Lung microvascular endothelial cell (primary cell): ENCODE results near the gene CTPS2. TPM values are rescaled to one million over a fixed set of nuclear protein-coding genes. Genes with fewer than 3 reads are reported as not detected.
"Not testable (repeated sequence)": the region's sequence is repeated elsewhere in the genome, so short reads cannot be mapped to it uniquely, and the experiment has no call there.

Experiments used
- DNase-seq, 2 donors: peaks; one replicate each; pipeline versions ENCODE4 v3.0.0 to v3.0.0-alpha.2; 2010; ENCODE audit warnings: low read depth in 2 of 2
- total RNA-seq: library from RNA; depleted of rRNA; stranded (reverse); fragments of >200 nt; gene quantifications from 2 replicates; pipeline ENCODE4 v1.2.1, GENCODE V29; 2014

CTPS2 gene
- total RNA-seq, 1 donor from 2014 or later: 11.1 TPM

- no peak for DNase-seq
Observed at GRCh38 chrX:16653424-16653823, 59.0 kb downstream of the CTPS2 start.

- DNase-seq: no peak
Observed at GRCh38 chrX:16651391-16652024, 61.0 kb downstream of the CTPS2 start.

GRCh38 chrX:16649858-16650257 lies 62.6 kb downstream of the CTPS2 start, which contains the start of gene S100G:
Gene S100G, plus strand, starts transcription at chrX:16650158. Its CDS starts 849 bp downstream, at chrX:16651007.
- DNase-seq: no peak

DNA sequence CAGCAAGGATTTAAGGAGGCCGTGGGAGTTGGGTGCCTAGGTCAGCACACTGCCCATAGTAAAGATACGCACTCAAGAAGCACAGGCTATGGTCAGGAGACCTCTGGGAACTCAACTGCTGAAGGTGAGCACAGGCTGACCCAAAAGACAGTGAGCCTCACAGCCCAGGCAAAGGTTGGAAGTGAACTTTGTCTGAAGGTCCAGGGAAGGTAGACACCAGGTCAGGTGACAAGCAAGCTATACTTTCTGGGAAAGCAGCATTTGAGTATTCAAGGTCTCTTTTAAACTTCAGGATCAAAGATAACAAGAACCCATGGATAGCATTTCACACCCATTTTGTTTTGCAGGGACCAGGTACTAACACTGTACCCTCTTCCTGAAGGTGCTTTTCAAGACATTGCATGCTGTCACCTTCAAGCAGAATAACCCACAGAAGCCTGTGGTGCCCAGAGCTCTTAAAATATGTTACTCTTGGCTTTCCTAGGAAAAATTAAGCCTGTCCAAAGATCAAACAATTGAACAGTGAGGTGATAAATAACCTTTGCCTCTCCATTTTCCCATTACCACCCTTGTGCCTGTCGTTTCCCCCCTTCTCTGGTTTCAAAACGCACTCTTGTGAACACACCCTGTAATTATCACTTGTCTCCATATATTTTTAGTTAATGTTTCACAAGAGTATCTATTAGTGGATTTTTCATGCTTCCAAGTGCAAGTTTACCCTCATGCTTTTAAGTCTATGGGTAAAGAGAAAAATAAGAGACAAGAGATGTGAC lies 65.9 kb downstream of the CTPS2 start:
- DNase-seq: no peak

GRCh38 chrX:16643176-16643575 lies 69.3 kb downstream of the CTPS2 start:
- DNase-seq: no peak

GRCh38 chrX:16640823-16641222 lies 71.6 kb downstream of the CTPS2 start:
- no peak for DNase-seq

DNA sequence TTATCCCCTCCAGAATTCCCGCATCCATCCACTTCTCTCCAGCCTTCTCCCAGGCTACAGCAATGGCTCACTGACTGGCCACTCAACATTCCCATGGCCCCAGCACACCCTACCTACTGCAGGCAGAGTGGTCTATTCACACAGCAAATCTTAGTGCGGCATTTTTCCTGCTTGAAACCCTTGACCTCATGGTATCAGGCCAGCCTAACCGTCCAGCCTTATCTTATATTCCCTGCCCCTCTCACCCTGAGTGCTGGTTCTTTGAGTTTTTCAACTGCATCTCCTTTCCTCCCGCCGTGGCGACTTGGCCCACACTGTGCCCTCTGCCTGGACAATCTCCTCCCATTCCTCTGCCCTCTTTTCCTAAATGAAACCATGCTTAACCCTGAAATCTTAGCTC lies 72.5 kb downstream of the CTPS2 start:
- DNase-seq: no peak

- DNase-seq: no peak
Observed at GRCh38 chrX:16638533-16638932, 73.9 kb downstream of the CTPS2 start.

GRCh38 chrX:16635596-16635995 lies 76.9 kb downstream of the CTPS2 start:
- DNase-seq: no peak

- DNase-seq: no peak
Observed at GRCh38 chrX:16635040-16635439, 77.4 kb downstream of the CTPS2 start.

GRCh38 chrX:16633754-16634153 lies 78.7 kb downstream of the CTPS2 start:
- peak; percentile 53 to 58 for DNase-seq

- DNase-seq: no peak
Observed at GRCh38 chrX:16629909-16630308, 82.6 kb downstream of the CTPS2 start.

DNA sequence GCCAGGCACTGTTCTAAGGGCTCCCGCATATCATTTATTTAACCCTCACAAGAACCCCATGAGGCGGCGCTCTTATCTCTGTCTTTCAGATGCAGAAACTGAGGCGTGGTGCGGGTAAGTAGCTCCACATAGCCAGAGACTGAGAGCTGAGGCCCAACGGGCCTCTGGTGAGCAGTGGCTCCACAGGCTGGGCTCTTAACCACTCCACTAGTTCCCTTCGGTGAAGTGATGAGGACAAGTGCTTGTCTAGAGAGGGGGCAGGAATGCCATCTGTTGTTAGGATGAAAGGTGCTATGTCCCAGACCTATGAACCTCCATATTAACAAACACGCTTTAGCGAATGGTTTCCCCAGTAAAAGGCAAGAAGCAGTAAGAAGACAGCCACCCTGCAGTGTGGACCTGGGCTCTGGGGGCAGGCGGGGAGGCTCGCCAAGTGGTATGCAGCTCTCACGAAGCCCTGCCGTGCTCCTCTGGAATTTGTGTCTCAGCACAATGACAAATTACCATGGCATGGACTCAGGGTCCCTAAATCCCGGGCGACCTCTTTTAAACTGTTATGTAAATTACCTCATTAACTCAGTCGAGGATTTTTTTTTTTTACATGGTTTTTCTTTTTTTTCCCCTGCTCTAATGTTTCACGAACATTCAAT lies 83.4 kb downstream of the CTPS2 start:
- no peak for DNase-seq

GRCh38 chrX:16628511-16628910 lies 84.0 kb downstream of the CTPS2 start:
- DNase-seq: not testable (repeated sequence)

GRCh38 chrX:16619024-16619423 lies 93.4 kb downstream of the CTPS2 start:
- DNase-seq: no peak

DNA sequence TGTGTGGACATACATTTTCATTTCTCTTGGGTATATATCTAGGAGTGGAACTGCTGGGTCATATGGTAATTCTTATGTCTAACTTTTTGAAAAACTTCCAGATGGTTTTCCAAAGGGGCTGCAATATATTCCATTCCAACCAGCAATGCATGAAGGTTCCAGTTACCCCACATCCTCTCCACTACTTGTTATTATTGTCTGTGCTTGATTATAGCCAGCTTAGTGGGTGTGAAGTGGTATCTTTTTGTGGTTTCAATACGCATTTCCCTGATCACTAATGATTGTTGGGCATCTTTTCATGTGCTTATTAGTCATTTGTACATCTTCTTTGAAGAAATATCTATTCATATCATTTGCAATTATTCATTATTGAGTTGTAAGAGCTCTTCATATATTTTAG lies 94.0 kb downstream of the CTPS2 start:
- no peak for DNase-seq

DNA sequence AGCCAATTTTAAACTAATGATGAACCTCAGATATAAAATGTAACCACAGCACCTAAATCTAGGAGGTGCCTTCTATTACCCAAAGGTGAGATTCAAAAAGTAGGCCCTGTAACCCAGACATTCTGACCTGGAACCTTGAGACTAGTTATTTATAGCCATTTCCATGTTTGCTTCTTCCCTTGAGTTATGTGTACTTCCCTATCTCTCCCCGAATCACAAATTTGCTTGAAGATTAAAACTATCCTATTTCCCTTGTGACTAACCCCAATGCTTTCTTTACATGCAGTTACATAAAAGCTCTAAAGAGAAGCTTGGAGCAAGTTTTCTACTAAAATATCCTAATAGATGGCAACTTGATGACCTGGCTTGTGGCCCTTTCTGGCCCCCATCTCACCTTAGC lies 95.1 kb downstream of the CTPS2 start:
- no peak for DNase-seq

- DNase-seq: no peak
Observed at GRCh38 chrX:16612257-16612897, 100.1 kb downstream of the CTPS2 start.

GRCh38 chrX:16610654-16611053 lies 101.8 kb downstream of the CTPS2 start:
- DNase-seq: not testable (repeated sequence)

DNA sequence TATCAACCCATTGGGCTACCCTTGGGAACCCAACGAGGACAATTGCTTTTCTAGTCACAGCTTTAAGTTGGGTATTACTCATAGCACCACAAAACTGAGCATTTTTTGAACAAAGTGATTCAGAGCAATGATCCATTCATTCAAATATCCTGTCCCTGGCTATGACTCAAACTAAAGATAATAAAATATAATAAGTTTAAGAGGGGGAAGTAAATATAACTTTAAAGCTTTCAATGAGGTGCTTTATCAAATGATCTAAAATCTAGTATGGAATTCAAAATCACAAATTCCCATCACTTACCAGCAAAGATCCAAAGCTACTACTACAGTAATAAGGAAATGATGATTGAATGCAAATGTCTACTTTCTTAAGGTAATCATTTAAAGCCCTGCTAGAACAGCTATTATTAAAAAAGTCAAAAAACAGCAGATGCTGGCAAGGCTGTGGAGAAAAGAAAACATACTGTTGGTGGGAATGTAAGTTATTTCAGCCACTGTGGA lies 102.3 kb downstream of the CTPS2 start:
- peak in 1 of 2 donors; percentile 61 for DNase-seq

GRCh38 chrX:16606142-16606720 lies 106.2 kb downstream of the CTPS2 start:
- no peak for DNase-seq
